ENCODE measurements around the gene ZNF526.

Gene ZNF526

GRCh38 chr19:42242069-42242511 is 22.0 kb downstream of the ZNF526 start:
- Histone ChIP-seq H3K4me1 (ENCODE audit: control insufficient read depth in 1 of 2, insufficient read depth in 1 of 2, low read depth in 1 of 2, low read length in 1 of 2) (peaks cover 45 to 48% of the 10 kb centered on the region in 2 experiments), H3K27me3 (no peaks in the 10 kb centered on the region), H3K9me3 (no peaks in the 10 kb centered on the region), H3K27ac (peak overlapping the region; percentile 90), H3K36me3 (peaks cover 16% of the 10 kb centered on the region), H3K4me3 (ENCODE audit: low read depth in 1 of 2, low read length in 1 of 2) (peak overlapping the region; percentile 65 to 77)
- no peak for TF ChIP-seq CTCF (IDR thresholded peaks at IDR 0.05)

DNA sequence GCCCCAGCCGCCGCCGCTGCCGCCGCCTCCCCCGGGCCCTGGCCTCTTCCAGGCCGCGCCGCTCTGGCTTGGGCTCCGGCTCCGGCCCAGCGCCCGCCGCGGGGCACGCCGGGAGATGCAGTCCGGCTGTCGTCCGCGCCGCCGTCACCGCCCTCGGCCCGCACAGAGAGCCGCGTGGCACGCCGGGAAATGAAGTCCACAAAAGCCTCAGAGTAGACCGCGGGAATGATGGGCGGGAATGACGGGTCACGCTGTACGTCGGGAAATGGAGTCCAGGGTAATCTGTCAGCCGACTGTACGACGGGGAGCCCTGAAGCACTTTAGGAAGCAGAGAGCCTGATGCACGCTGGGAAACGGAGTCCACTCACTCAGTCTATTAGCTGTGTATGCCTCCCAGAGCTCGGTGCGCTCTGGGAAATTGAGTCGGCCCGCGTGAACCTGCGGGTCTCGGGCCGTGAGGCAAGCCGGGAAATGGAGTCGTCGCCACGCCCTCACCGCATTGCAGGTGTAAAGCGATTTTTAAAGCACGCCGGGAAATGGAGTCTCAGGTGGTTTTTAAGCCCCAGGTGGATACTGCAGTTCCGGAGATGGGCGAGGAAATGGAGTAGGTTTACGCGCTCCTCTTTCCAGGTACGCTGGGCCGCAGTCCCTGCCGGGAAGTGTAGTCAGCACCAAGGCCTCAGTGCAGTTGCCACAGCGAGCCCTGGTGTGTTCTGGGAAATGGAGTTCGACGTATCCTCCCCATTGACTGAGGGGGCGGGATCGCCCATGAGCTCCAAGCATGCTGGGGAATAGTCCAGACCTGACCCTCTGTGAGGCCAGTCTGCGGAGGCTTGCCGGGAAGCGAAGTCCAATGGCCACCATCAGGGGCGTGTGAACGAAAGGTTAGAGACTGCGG is 22.6 kb downstream of the ZNF526 start, which contains the start of gene GSK3A:
Gene GSK3A (minus strand): TSS at position 91 of the 898 bp plus-strand sequence. CDS start 137 bp downstream, outside the sequence.
- Histone ChIP-seq H3K27me3 (no peaks in the 10 kb centered on the region), H3K4me3 (ENCODE audit: low read depth in 1 of 2, low read length in 1 of 2) (peak within 1 kb of the TSS; percentile 65 to 94), H3K36me3 (peaks cover 10% of the 10 kb centered on the region), H3K27ac (peak within 1 kb of the TSS; percentile 90), H3K9me3 (no peaks in the 10 kb centered on the region), H3K4me1 (ENCODE audit: control insufficient read depth in 1 of 2, insufficient read depth in 1 of 2, low read depth in 1 of 2, low read length in 1 of 2) (peaks cover 45 to 48% of the 10 kb centered on the region in 2 experiments)
- TF ChIP-seq CTCF (IDR thresholded peaks at IDR 0.05): peak; percentile 54

DNA sequence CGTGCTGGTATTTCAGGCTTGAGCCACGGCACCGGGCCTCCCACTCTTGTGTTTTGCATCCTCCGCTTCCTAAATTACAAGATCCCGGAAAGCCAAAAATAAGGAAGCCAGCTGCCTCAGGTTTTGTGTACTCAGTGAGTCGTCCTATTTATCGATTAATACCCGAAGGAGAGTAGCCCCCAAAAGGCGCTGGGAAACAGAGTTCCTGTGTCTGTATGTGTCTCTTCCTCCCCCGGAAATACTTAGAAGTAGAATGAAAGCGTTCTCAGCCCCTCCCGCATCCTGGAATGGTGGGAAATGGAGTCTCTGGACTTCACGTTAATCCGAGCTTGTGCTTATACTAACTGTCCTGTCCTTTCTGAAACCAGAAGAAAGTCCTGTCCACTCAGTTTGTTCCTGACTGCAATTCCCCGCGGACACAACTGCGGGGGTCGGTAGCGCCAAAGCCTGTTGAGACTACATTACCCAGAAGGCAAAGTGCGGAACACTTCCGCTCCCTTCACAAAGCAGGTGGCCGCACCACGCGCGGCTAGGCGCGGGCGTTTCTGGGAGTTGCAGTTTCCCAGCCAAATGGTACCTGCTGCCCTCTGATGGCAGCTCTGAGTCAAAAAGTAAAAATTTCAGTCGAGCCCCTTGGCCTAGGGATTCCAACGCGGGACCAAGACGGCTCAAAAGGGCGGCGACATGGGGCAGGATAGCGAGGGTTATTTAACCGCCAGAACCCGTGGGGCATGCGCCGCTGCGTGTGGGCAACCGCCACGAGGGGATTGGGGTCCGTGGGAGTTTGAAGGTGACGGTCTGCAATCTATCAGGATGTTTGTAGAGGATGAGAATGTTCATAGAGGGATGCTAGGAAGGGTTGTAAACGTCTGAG is 24.5 kb downstream of the ZNF526 start:
- peaks cover 45 to 48% of the 10 kb centered on the region in 2 experiments for H3K4me1 ChIP-seq (ENCODE audit: control insufficient read depth in 1 of 2, insufficient read depth in 1 of 2, low read depth in 1 of 2, low read length in 1 of 2)
- TF ChIP-seq CTCF (IDR thresholded peaks at IDR 0.05): peak; percentile 85
- no peaks in the 10 kb centered on the region for H3K27me3 ChIP-seq
- H3K9me3 ChIP-seq: no peaks in the 10 kb centered on the region
- peaks cover 18% of the 10 kb centered on the region for H3K36me3 ChIP-seq
- H3K27ac ChIP-seq: peak overlapping the region; percentile 90
- H3K4me3 ChIP-seq (ENCODE audit: low read depth in 1 of 2, low read length in 1 of 2): peak overlapping the region; percentile 65 to 94

GRCh38 chr19:42245231-42245630 is 25.1 kb downstream of the ZNF526 start:
- Histone ChIP-seq H3K4me1 (ENCODE audit: control insufficient read depth in 1 of 2, insufficient read depth in 1 of 2, low read depth in 1 of 2, low read length in 1 of 2) (peaks cover 38 to 43% of the 10 kb centered on the region in 2 experiments), H3K9me3 (no peaks in the 10 kb centered on the region), H3K4me3 (ENCODE audit: low read depth in 1 of 2, low read length in 1 of 2) (peak overlapping the region; percentile 65 to 94), H3K27me3 (no peaks in the 10 kb centered on the region), H3K36me3 (peaks cover 20% of the 10 kb centered on the region), H3K27ac (peak overlapping the region; percentile 90)
- no peak for TF ChIP-seq CTCF (IDR thresholded peaks at IDR 0.05)

- peak overlapping the region; percentile 36 for H3K27ac ChIP-seq
- TF ChIP-seq CTCF (IDR thresholded peaks at IDR 0.05): no peak
- H3K9me3 ChIP-seq: no peaks in the 10 kb centered on the region
- H3K27me3 ChIP-seq: no peaks in the 10 kb centered on the region
- peaks cover 34 to 42% of the 10 kb centered on the region in 2 experiments for H3K4me1 ChIP-seq (ENCODE audit: control insufficient read depth in 1 of 2, insufficient read depth in 1 of 2, low read depth in 1 of 2, low read length in 1 of 2)
- H3K4me3 ChIP-seq (ENCODE audit: low read depth in 1 of 2, low read length in 1 of 2): no peak overlapping the region
- H3K36me3 ChIP-seq: peaks cover 22% of the 10 kb centered on the region
These were observed 26.2 kb downstream of the ZNF526 start for GRCh38 chr19:42246143-42246921.
